A673 (cell line): Measurements from ENCODE around the gene ARHGAP5. TPM values are rescaled to one million over a fixed set of nuclear protein-coding genes. Genes with fewer than 3 reads are reported as not detected.

Source experiments
- Bru-seq: library from RNA; stranded (reverse); fragments of 400-500 nt; gene quantifications from one replicate; lab custom pipeline; 2021; lab: Mats Ljungman, UMichigan
- BruChase-seq, 2 experiments: library from RNA; stranded (reverse); fragments of 400-500 nt; gene quantifications; one replicate each; lab custom pipeline; 2021; lab: Mats Ljungman, UMichigan
- BruUV-seq: library from RNA; stranded (reverse); fragments of 400-500 nt; replicated peaks from 2 replicates; lab custom pipeline; 2021; lab: Mats Ljungman, UMichigan
- CTCF ChIA-PET: fragments of 300-600 bp; sonication (Branson Sonifier 250); formaldehyde crosslinking; loops from one replicate; lab custom pipeline; 2022; ENCODE audit warnings: antibody characterized with exemption; lab: Charles Lee
- POLR2A ChIA-PET: fragments of 300-600 bp; sonication (Branson Sonifier 250); formaldehyde crosslinking; loops from one replicate; lab custom pipeline; 2022; ENCODE audit warnings: antibody characterized with exemption; ENCODE audit not compliant: low non-redundant PET; lab: Charles Lee
- DNase-seq: peaks from one replicate; pipeline ENCODE4 v3.0.0-alpha.2; 2015; ENCODE audit warnings: low spot score
- H3K27ac ChIP-seq: fragments of 200-600 bp; sonication (generic); 2 replicates; pipeline ENCODE4 v1.5.1; 2016; ENCODE audit warnings: mixed run types, low read depth, mild to moderate bottlenecking, mixed read lengths, antibody characterized with exemption, low read length; ENCODE audit not compliant: poor library complexity, severe bottlenecking
- H3K27me3 ChIP-seq: fragments of 200-600 bp; sonication (generic); replicated peaks from 2 replicates; pipeline ENCODE4 v1.6.1; 2017; ENCODE audit warnings: mixed run types, low read depth, mild to moderate bottlenecking, mixed read lengths, antibody characterized with exemption, low read length; ENCODE audit not compliant: insufficient read depth, poor library complexity
- H3K36me3 ChIP-seq: fragments of 200-600 bp; sonication (generic); 2 replicates; pipeline ENCODE4 v1.6.1; 2016; ENCODE audit warnings: mixed run types, mild to moderate bottlenecking, mixed read lengths, antibody characterized with exemption, low read length; ENCODE audit not compliant: insufficient read depth, poor library complexity, severe bottlenecking
- H3K4me1 ChIP-seq: fragments of 200-600 bp; sonication (generic); 2 replicates; pipeline ENCODE4 v1.6.1; 2017; ENCODE audit warnings: mixed run types, mild to moderate bottlenecking, mixed read lengths, antibody characterized with exemption, low read length; ENCODE audit not compliant: insufficient read depth, poor library complexity, severe bottlenecking
- H3K4me3 ChIP-seq: fragments of 200-600 bp; sonication (generic); 2 replicates; pipeline ENCODE4 v1.5.1; 2016; ENCODE audit warnings: low read depth, mixed run types, mild to moderate bottlenecking, mixed read lengths, low read length; ENCODE audit not compliant: poor library complexity, severe bottlenecking
- H3K9me3 ChIP-seq: fragments of 200-600 bp; sonication (generic); 2 replicates; pipeline ENCODE4 v1.6.1; 2016; ENCODE audit warnings: mixed run types, low read depth, mild to moderate bottlenecking, mixed read lengths, antibody characterized with exemption, low read length; ENCODE audit not compliant: poor library complexity, severe bottlenecking
- EZH2 ChIP-seq: fragments of 200-600 bp; sonication (generic); IDR thresholded peaks from 2 replicates; pipeline ENCODE4 v1.6.1; 2017; ENCODE audit warnings: borderline replicate concordance, low read depth, mild to moderate bottlenecking, mixed read lengths, antibody characterized with exemption, low read length; ENCODE audit not compliant: poor library complexity, severe bottlenecking
- intact Hi-C: fragments of 100-400 bp; cut with micrococcal nuclease; formaldehyde crosslinking; loops from one replicate; pipeline ENCODE4 v1.10.0; 2022; ENCODE audit not compliant: unreplicated experiment
- long read RNA-seq: library from polyadenylated mRNA; stranded (forward); transcript quantifications from one replicate; pipeline ENCODE4 v2.0.0, GENCODE V29; 2022
- total RNA-seq: library from RNA; stranded (reverse); gene quantifications from 2 replicates; pipeline ENCODE4 v1.2.3, GENCODE V29; 2021
- TF ChIP-seq, protein P1 (sequence below): fragments of 300-800, 200-600 bp; sonication (generic); conservative IDR thresholded peaks from 2 replicates; pipeline ENCODE4 v1.5.1; 2017; ENCODE audit warnings: low read depth, mild to moderate bottlenecking, antibody characterized with exemption, low read length, moderate library complexity, mixed read lengths

Gene ARHGAP5, protein sequence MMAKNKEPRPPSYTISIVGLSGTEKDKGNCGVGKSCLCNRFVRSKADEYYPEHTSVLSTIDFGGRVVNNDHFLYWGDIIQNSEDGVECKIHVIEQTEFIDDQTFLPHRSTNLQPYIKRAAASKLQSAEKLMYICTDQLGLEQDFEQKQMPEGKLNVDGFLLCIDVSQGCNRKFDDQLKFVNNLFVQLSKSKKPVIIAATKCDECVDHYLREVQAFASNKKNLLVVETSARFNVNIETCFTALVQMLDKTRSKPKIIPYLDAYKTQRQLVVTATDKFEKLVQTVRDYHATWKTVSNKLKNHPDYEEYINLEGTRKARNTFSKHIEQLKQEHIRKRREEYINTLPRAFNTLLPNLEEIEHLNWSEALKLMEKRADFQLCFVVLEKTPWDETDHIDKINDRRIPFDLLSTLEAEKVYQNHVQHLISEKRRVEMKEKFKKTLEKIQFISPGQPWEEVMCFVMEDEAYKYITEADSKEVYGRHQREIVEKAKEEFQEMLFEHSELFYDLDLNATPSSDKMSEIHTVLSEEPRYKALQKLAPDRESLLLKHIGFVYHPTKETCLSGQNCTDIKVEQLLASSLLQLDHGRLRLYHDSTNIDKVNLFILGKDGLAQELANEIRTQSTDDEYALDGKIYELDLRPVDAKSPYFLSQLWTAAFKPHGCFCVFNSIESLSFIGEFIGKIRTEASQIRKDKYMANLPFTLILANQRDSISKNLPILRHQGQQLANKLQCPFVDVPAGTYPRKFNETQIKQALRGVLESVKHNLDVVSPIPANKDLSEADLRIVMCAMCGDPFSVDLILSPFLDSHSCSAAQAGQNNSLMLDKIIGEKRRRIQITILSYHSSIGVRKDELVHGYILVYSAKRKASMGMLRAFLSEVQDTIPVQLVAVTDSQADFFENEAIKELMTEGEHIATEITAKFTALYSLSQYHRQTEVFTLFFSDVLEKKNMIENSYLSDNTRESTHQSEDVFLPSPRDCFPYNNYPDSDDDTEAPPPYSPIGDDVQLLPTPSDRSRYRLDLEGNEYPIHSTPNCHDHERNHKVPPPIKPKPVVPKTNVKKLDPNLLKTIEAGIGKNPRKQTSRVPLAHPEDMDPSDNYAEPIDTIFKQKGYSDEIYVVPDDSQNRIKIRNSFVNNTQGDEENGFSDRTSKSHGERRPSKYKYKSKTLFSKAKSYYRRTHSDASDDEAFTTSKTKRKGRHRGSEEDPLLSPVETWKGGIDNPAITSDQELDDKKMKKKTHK (N-terminal part only)
- 44.5 and 51.3 TPM in 2 replicates for total RNA-seq
- Bru-seq, nascent RNA = percentile 87 among the genes with signal in this experiment
- percentile 92 among the genes with signal in this experiment for BruChase-seq, experiment 1, labeled RNA remaining after a 2-hour chase
- BruChase-seq, experiment 2, labeled RNA remaining after a 6-hour chase = percentile 88 among the genes with signal in this experiment
- long read RNA-seq, full-length matches to known transcripts = 9 of 20 reads
- long read RNA-seq, partial matches to known transcripts = 4 of 20 reads
- long read RNA-seq, other reads (novel, unspliced or antisense) = 7 of 20 reads

GRCh38 chr14:32077081-32078022 is at the start of gene ARHGAP5:
ARHGAP5 (plus strand) TSS chr14:32077304; CDS start chr14:32090670, 13,366 bp downstream.
- TF ChIP-seq, protein P1, sequence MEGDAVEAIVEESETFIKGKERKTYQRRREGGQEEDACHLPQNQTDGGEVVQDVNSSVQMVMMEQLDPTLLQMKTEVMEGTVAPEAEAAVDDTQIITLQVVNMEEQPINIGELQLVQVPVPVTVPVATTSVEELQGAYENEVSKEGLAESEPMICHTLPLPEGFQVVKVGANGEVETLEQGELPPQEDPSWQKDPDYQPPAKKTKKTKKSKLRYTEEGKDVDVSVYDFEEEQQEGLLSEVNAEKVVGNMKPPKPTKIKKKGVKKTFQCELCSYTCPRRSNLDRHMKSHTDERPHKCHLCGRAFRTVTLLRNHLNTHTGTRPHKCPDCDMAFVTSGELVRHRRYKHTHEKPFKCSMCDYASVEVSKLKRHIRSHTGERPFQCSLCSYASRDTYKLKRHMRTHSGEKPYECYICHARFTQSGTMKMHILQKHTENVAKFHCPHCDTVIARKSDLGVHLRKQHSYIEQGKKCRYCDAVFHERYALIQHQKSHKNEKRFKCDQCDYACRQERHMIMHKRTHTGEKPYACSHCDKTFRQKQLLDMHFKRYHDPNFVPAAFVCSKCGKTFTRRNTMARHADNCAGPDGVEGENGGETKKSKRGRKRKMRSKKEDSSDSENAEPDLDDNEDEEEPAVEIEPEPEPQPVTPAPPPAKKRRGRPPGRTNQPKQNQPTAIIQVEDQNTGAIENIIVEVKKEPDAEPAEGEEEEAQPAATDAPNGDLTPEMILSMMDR = no peak
- no peak for TF ChIP-seq EZH2
- intact Hi-C loops = loop anchor here (5.0 to 10.0 kb wide), 3 partner anchors 65 to 563 kb away; no protein-coding TSS in a partner anchor
- H3K36me3 ChIP-seq = no peaks in the 10 kb centered on the region
- H3K27me3 ChIP-seq = no peaks in the 10 kb centered on the region
- peak within 1 kb of the TSS; percentile 85 for H3K27ac ChIP-seq
- POLR2A ChIA-PET = interaction anchor here (0.6 to 0.7 kb wide), 3 partner anchors 32 to 865 kb away, joined by 3 to 4 read pairs (median 3); no protein-coding TSS in a partner anchor
- CTCF ChIA-PET = no interaction called here
- H3K9me3 ChIP-seq = no peaks in the 10 kb centered on the region
- peak; percentile 62 for DNase-seq
- H3K4me1 ChIP-seq = peaks cover 12% of the 10 kb centered on the region
- BruUV-seq = no TSS peak
- peak within 1 kb of the TSS; percentile 88 for H3K4me3 ChIP-seq

GRCh38 chr14:32028599-32028998 is 48.5 kb upstream of the ARHGAP5 start:
- no peak for TF ChIP-seq EZH2
- TF ChIP-seq, protein P1 = no peak
- H3K36me3 ChIP-seq = no peaks in the 10 kb centered on the region
- H3K27me3 ChIP-seq = no peaks in the 10 kb centered on the region
- DNase-seq = no peak
- no peaks in the 10 kb centered on the region for H3K9me3 ChIP-seq
- H3K27ac ChIP-seq = no peak overlapping the region
- no TSS peak for BruUV-seq
- no peaks in the 10 kb centered on the region for H3K4me1 ChIP-seq
- intact Hi-C loops = no loop called here
- POLR2A ChIA-PET = no interaction called here
- H3K4me3 ChIP-seq = no peak overlapping the region
- CTCF ChIA-PET = no interaction called here
